Measurements from ENCODE around the gene KCTD10. TPM values are rescaled to one million over a fixed set of nuclear protein-coding genes. Genes with fewer than 3 reads are reported as not detected.
"Not testable (repeated sequence)": the region's sequence is repeated elsewhere in the genome, so short reads cannot be mapped to it uniquely, and the experiment has no call there.

Gene KCTD10
- total RNA-seq, 2 donors from 2014 or later: 136 to 138 TPM

- no peak for DNase-seq (ENCODE audit: low spot score)
- intact Hi-C loops (cut with DNase I): loop anchor here in 1 of 2 donors (10.0 kb wide), 1 partner anchor 339 kb away; no protein-coding TSS in a partner anchor
These were observed 41.5 kb downstream of the KCTD10 start for GRCh38 chr12:109435428-109436187.

GRCh38 chr12:109434582-109434981, 42.5 kb downstream of the KCTD10 start:
- DNase-seq (ENCODE audit: low spot score): no peak
- intact Hi-C loops (cut with DNase I): loop anchor here (5.0 to 10.0 kb wide), 3 partner anchors 33 to 340 kb away; no protein-coding TSS in a partner anchor

GRCh38 chr12:109433618-109434017, 43.5 kb downstream of the KCTD10 start:
- DNase-seq (ENCODE audit: low spot score): peak; percentile 56
- intact Hi-C loops (cut with DNase I): loop anchor here (5.0 to 10.0 kb wide), 3 partner anchors 34 to 341 kb away; no protein-coding TSS in a partner anchor

GRCh38 chr12:109432842-109433304, 44.2 kb downstream of the KCTD10 start:
- intact Hi-C loops (cut with DNase I): loop anchor here (5.0 to 10.0 kb wide), 3 partner anchors 34 to 342 kb away; no protein-coding TSS in a partner anchor

GRCh38 chr12:109432431-109432830, 44.7 kb downstream of the KCTD10 start:
- DNase-seq (ENCODE audit: low spot score): no peak
- intact Hi-C loops (cut with DNase I): loop anchor here (5.0 to 10.0 kb wide), 3 partner anchors 35 to 342 kb away; no protein-coding TSS in a partner anchor

More at GRCh38 chr12:109432842-109433304, 44.2 kb downstream of the KCTD10 start:
- peak; percentile 93 for DNase-seq (ENCODE audit: low spot score)

- intact Hi-C loops (cut with DNase I): loop anchor here (5.0 to 10.0 kb wide), 3 partner anchors 37 to 345 kb away; no protein-coding TSS in a partner anchor
- DNase-seq (ENCODE audit: low spot score): peak; percentile 31
These were observed 46.9 kb downstream of the KCTD10 start for GRCh38 chr12:109430244-109430643.

GRCh38 chr12:109428804-109429203, 48.3 kb downstream of the KCTD10 start:
- intact Hi-C loops (cut with DNase I): not testable (repeated sequence)

GRCh38 chr12:109428037-109428629, 49.0 kb downstream of the KCTD10 start:
- intact Hi-C loops (cut with DNase I): no loop called here
- peak; percentile 94 for DNase-seq (ENCODE audit: low spot score)

More at GRCh38 chr12:109428804-109429203, 48.3 kb downstream of the KCTD10 start:
- DNase-seq (ENCODE audit: low spot score): peak; percentile 12

GRCh38 chr12:109423392-109423791, 53.7 kb downstream of the KCTD10 start:
- intact Hi-C loops (cut with DNase I): no loop called here
- no peak for DNase-seq (ENCODE audit: low spot score)

GRCh38 chr12:109422251-109422650, 54.8 kb downstream of the KCTD10 start:
- DNase-seq (ENCODE audit: low spot score): no peak
- intact Hi-C loops (cut with DNase I): no loop called here

GRCh38 chr12:109421355-109422087, 55.6 kb downstream of the KCTD10 start:
- DNase-seq (ENCODE audit: low spot score): no peak
- intact Hi-C loops (cut with DNase I): no loop called here

- no peak for DNase-seq (ENCODE audit: low spot score)
- intact Hi-C loops (cut with DNase I): no loop called here
These were observed 58.1 kb downstream of the KCTD10 start for GRCh38 chr12:109418848-109419480.

- intact Hi-C loops (cut with DNase I); DNase-seq (ENCODE audit: low spot score): not testable (repeated sequence)
These were observed 71.0 kb downstream of the KCTD10 start for GRCh38 chr12:109406147-109406546.

GRCh38 chr12:109404841-109405240, 72.3 kb downstream of the KCTD10 start:
- DNase-seq (ENCODE audit: low spot score); intact Hi-C loops (cut with DNase I): not testable (repeated sequence)

Other genes with a start within 250 kb of the KCTD10 start
- gene FOXN4, start 168.0 kb downstream of the KCTD10 start, total RNA-seq: not detected
- gene MYO1H, start 129.4 kb downstream of the KCTD10 start, total RNA-seq: not detected
- gene UBE3B, start 334 bp upstream of the KCTD10 start, total RNA-seq: 10 to 100 TPM; 29.5 to 34.9 TPM
- 10 to 100 TPM; 17.9 to 20.0 TPM for gene MMAB, start 96.2 kb upstream of the KCTD10 start, total RNA-seq
- 1 to 10 TPM; 9.1 TPM for gene MVK, start 96.5 kb upstream of the KCTD10 start, total RNA-seq
- gene FAM222A, start 236.5 kb upstream of the KCTD10 start, total RNA-seq: under 1 TPM; 0.62 to 0.79 TPM